OCI-M1 (cell line): ENCODE data around the gene TGFBR1.

Experiments used
- DNase-seq: peaks from one replicate; lab custom pipeline; 2025; lab: John Stamatoyannopoulos, UW

Gene TGFBR1

GRCh38 chr9:99171225-99172123 is 66.6 kb downstream of the TGFBR1 start:
- DNase-seq: no peak

GRCh38 chr9:99172124-99173091 is 67.5 kb downstream of the TGFBR1 start:
- DNase-seq: no peak

GRCh38 chr9:99173570-99174504 is 68.9 kb downstream of the TGFBR1 start:
- DNase-seq: no peak

GRCh38 chr9:99176527-99177013 is 71.7 kb downstream of the TGFBR1 start:
- no peak for DNase-seq

GRCh38 chr9:99177576-99178366 is 72.9 kb downstream of the TGFBR1 start:
- no peak for DNase-seq

- no peak for DNase-seq
Observed at GRCh38 chr9:99178912-99179872, 74.3 kb downstream of the TGFBR1 start.

- DNase-seq: peak; percentile 31
Observed at GRCh38 chr9:99180199-99180598, 75.3 kb downstream of the TGFBR1 start.

- DNase-seq: no peak
Observed at GRCh38 chr9:99180662-99181061, 75.7 kb downstream of the TGFBR1 start.

- DNase-seq: no peak
Observed at GRCh38 chr9:99181206-99181605, 76.3 kb downstream of the TGFBR1 start.

- DNase-seq: peak; percentile 59
Observed at GRCh38 chr9:99181621-99182020, 76.7 kb downstream of the TGFBR1 start.

- DNase-seq: no peak
Observed at GRCh38 chr9:99182356-99182755, 77.4 kb downstream of the TGFBR1 start.

GRCh38 chr9:99183616-99184015 is 78.7 kb downstream of the TGFBR1 start:
- no peak for DNase-seq

- no peak for DNase-seq
Observed at GRCh38 chr9:99184110-99184474, 79.2 kb downstream of the TGFBR1 start.

- DNase-seq: peak; percentile 86
Observed at GRCh38 chr9:99184475-99185347, 79.8 kb downstream of the TGFBR1 start.

- DNase-seq: no peak
Observed at GRCh38 chr9:99185348-99185632, 80.4 kb downstream of the TGFBR1 start.

- DNase-seq: no peak
Observed at GRCh38 chr9:99185934-99186333, 81.0 kb downstream of the TGFBR1 start.

- no peak for DNase-seq
Observed at GRCh38 chr9:99187311-99187710, 82.4 kb downstream of the TGFBR1 start.

- no peak for DNase-seq
Observed at GRCh38 chr9:99189186-99189585, 84.3 kb downstream of the TGFBR1 start.
